GM12892 (cell line): ENCODE results near the gene PIGP.

Source experiments
- POLR2A ChIP-seq: IDR thresholded peaks from 2 replicates; pipeline ENCODE4 v1.6.1; 2011; ENCODE audit warnings: low read depth, low read length, control low read depth
- POLR2AphosphoS5 ChIP-seq: IDR thresholded peaks from 2 replicates; pipeline ENCODE4 v1.6.1; 2011; ENCODE audit warnings: low read depth, low read length, control low read depth
- TAF1 ChIP-seq: IDR thresholded peaks from 2 replicates; pipeline ENCODE4 v1.6.1; 2011; ENCODE audit warnings: low read depth, mild to moderate bottlenecking, control low read depth, low read length, borderline replicate concordance

DNA sequence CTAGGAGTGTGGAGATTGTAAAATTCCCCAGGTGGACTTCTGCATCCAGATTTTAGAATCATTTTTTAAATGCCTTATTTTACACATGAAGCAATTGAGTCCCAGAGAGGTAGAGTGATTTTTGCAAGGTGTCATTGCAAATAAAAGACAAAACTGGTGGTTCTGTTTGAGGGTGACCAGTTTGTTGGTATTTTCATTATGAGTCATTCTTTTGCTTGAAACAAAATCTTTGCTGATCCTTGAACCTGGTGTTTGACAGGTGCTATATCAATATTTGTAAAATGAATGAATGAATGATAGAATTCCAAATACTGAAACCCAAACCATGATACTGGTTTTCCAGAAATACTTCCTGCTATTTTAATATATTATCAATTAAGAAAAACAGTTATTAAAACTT is 44.3 kb upstream of the PIGP start:
- TF ChIP-seq POLR2A = no peak
- no peak for TF ChIP-seq POLR2AphosphoS5
- TF ChIP-seq TAF1 = no peak
